Islet precursor cell (in vitro differentiated cells): ENCODE measurements around the gene SLC7A1.

Experiments
- DNase-seq: peaks from one replicate; pipeline ENCODE4 v3.0.0-alpha.2; 2018

The SLC7A1 gene

DNA sequence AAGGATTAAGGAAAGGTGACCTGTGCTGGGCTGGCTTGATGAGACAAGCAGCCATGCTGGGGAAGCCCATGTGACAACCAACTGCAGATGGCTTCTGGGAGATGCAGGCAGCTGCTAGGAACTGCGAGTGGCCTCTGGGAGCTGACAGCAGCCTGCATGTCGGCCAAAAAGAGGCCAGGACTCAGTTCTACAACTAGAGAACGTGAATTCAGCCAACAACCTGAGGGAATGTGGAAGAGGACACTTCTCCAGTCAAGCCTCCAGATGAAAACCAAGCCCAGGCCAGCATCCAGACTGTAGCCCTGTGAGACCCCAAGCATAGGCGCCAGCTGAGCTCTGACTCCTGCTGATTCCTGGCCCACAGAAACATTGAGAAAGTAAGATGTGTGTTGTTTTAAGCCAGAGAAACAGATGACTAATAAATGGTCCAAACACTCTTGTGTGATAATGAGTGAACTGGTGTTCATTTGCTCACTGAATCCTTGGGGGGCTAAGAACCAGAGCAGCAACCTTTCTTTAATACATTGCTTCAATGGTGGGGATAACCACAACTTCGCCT, 45.0 kb downstream of the SLC7A1 start:
- no peak for DNase-seq

GRCh38 chr13:29548722-29549121, 46.8 kb downstream of the SLC7A1 start:
- no peak for DNase-seq

DNA sequence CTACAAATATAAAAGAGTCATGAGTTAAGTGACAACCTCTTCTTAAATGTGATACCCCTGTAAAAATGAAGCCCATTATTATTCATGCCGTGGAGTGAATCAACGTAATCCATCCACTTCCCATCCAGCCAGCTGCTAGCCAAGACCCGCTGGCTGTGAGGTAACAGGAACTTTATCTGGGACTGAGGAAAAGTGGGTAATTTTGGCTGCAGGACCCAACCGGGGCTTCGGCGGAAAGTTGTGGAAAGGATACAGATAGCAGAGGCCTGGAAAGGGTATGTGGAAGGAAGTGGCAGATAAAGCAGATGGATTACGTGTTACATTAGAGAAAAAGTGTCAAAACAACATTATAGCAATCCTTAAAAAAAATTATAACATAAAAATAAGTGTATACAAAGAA, 48.3 kb downstream of the SLC7A1 start:
- DNase-seq: no peak

- no peak for DNase-seq
These were observed 48.8 kb downstream of the SLC7A1 start for GRCh38 chr13:29546662-29547061.

DNA sequence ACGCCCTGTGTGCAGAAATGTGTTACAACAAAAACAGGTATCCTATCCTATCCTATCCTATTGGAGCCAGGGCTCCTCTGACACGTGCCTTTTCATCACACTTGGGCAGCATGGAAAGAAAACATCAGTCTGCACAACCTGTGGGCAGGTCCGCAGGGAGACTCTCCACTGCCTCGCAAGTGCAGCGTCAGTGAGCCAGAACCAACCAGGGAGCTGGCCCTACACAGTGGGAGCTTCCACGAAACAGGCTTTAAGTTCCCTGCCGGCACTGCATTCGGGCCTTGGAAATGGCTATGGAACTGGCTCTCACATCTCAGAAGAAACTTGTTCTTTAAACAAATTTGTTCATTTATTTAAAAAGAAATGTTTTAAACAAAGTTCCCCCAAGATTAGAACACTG, 49.5 kb downstream of the SLC7A1 start:
- no peak for DNase-seq

- peak; percentile 90 for DNase-seq
These were observed 52.0 kb downstream of the SLC7A1 start for GRCh38 chr13:29543230-29544215.

DNA sequence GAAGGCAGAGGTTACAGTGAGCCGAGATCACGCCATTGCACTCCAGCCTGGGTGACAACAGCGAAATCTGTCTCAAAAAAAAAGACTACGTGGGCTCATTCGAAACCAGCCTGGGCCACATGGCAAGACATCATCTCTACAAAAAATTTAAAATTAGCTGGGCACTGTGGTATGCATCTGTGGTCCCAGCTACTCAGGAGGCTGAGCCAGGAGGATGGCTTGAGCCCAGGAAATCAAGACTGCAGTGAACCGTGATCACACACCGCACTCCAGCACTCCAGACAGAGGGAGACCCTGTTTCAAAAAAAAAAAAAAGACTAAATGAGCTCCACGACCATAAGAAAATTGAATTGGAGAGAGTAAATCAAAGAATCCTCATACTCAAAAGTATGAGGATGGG, 53.1 kb downstream of the SLC7A1 start:
- no peak for DNase-seq

- no peak for DNase-seq
These were observed 54.1 kb downstream of the SLC7A1 start for GRCh38 chr13:29541400-29541799.

DNA sequence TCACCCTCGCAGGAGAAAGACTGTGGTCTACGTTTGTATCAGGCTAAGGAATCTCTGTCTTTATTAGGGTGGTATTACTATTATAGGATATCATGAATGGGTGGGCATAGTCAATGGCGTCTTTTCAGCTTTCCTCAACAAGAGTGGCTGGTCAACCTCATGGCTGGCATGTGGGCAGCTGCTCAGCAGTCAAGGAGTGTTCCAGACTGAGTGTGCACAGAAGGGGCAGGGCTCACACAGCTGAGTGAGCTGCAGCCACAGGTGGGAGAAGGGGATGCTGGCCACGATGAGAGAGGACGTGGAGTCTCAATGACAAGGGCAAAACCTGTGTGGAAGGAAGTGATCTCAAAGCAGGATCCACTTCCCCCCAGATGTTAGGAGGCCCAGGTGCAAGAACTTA, 54.7 kb downstream of the SLC7A1 start:
- no peak for DNase-seq

DNA sequence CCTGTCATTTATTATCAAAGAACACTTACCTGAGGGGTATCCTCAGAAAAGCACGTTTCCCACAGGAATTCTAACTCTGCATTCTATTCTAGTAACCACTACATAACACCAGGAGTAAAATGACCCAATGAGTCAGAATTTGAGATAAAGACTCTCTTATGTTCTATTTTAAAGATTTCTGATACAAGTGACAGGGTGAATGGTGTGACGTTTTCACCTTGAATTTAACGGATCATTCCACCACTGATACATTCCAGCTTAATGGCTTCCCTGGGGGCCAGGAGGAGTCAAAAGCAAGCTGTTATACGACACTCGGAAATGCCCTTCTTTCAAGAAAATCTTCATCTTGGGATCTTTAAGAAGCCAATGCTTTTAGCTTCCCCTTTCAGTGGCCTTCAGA, 55.2 kb downstream of the SLC7A1 start:
- no peak for DNase-seq

GRCh38 chr13:29539856-29540255, 55.6 kb downstream of the SLC7A1 start:
- no peak for DNase-seq

GRCh38 chr13:29538652-29539040, 56.8 kb downstream of the SLC7A1 start:
- DNase-seq: no peak

DNA sequence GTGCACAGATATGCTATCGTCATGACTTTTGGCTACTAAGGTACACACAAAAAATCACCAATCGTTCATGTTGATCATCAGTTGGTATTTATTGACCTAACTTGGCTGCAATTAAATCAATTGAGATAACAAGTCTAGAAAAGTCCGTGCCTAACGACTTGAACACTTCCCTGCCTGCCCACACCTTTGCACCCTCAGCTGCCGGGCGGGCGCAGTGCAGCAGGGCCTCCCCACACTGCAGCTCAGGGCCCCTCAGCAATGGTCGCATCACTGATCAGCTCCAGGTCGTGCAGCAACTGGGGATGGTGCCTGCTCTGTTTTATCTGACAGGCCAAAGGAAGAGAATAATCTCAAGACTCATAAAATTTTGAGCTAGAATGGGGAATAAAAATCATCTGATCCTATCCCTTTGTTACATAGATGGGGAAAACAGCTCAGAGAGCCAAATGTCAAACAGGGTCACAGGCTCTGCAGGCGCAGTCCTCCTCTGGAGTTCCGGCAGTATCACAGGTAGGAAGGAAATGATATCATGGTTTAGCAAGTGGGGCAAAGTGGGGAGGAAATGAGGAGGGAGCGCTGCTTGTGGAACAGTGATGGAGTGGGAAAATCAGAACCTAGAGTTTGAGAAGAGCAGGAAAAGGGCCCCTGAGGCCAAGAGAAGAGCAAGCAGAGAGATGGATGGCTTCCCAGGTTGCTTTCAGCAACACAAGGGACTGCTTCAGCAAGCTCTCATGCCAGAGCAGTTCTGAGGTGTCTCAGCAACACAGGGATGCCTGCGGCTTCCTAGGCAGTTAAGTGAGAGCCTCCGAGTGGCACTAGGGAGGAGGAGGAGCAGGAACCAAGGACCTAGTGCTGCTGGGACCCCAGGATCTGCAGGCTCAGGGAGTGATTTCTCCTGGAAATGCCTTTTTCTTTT, 57.5 kb downstream of the SLC7A1 start:
- DNase-seq: no peak

DNA sequence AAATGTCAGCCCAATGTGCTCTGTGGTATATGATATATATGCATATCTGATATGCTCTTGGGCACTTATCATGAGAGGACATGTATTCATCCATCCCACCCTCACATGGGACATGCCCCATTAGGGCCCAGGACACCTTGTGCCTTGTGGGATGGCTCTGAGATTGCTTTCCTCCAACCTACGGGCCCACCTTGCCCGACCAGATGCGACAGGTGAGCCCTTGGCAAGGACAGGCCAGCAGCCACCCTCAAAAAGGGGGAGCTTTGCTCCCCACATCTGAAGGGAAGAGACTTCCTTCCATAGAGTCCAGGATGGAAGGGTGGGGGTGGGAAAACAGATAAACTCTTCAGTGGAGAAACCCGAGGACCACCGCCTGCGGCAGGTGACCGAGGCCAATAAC, 58.6 kb downstream of the SLC7A1 start:
- DNase-seq: no peak

GRCh38 chr13:29535663-29536655, 59.5 kb downstream of the SLC7A1 start:
- no peak for DNase-seq

DNA sequence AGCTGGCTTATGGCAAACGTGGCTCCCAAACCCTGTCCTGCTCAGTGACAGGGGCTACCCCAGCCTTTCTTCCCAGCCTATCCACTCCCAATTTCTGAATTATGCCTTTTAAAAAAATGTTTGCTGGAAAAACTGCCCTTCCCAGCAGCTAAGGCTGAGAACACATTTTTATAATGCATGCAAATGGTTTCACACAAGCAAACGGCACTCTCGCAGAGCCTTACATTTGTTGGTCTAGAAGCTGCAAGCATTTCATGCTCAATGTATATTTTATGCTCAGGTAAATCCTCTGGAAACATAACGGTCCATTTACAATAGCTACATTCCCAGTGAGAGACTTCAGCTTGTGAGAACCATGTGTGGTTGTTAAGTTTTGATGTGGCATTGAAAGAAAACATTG, 61.4 kb downstream of the SLC7A1 start:
- no peak for DNase-seq

GRCh38 chr13:29532821-29533220, 62.7 kb downstream of the SLC7A1 start:
- DNase-seq: peak; percentile 75

DNA sequence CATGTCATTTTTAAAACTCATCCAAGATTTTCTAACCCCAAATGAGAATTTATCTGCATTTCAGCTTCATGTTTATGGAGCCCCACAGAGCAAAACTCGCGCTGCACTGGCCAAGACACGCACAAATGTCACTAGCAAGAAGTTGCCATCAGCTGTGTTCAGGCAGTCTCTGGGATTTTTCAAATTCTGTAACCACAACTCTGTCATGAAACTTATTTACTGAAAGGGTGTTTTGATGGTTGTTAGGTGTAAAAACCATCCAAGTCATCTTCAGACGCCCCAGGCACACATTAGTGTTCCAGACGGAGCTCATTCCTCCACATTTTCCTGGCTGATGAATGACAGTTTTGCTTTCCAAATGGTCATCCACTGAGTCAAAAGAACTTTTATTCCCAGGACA, 63.4 kb downstream of the SLC7A1 start:
- no peak for DNase-seq

- no peak for DNase-seq
These were observed 64.6 kb downstream of the SLC7A1 start for GRCh38 chr13:29530901-29531300.

DNA sequence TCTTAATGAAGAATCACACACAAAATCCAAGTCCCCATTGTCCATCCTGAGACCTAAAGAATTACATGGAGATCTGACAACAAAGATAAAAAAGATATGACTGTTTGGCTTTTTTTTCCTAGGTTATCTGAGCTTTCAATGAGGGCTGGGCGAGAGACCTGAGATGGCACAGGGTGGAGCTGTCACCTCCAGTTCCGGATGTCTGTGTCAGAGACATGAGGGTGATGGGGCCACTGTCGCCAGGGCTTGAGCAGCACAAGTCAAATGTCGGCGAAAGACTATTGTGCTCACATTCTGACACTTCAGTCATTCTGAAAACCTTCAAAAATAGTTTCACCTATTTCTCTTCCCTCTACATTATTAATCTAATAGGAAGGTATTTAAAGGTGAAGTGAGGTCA, 65.7 kb downstream of the SLC7A1 start:
- no peak for DNase-seq

- DNase-seq: no peak
These were observed 67.6 kb downstream of the SLC7A1 start for GRCh38 chr13:29527916-29528315.

- DNase-seq: no peak
These were observed 68.0 kb downstream of the SLC7A1 start for GRCh38 chr13:29527511-29527910.
